ENCODE measurements around the gene SEMA6A.

SEMA6A gene

DNA sequence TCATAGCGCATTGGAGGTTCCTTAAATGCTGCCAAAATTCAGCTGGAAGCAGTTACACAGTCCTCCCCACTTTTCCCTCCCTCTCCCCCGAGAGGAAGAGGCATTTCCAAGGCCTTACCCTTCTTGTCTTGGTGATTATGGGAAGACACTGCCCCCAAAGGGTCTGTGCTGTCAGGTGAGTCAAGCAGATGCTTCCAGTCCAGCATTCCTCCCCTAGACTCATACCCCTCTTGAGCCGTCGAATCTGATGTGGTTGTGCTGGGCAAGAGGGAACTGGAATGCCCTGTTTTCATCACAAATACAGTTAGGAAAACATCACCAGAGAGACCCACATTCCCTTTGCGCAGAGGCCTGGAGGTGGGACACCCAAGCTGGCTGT, 107.2 kb downstream of the SEMA6A start:
- no peak for DNase-seq (ENCODE audit: extremely low read depth in 1 of 2, low read depth in 1 of 2)

- DNase-seq (ENCODE audit: extremely low read depth in 1 of 2, low read depth in 1 of 2): no peak
Observed at GRCh38 chr5:116466727-116467464, 107.7 kb downstream of the SEMA6A start.

DNA sequence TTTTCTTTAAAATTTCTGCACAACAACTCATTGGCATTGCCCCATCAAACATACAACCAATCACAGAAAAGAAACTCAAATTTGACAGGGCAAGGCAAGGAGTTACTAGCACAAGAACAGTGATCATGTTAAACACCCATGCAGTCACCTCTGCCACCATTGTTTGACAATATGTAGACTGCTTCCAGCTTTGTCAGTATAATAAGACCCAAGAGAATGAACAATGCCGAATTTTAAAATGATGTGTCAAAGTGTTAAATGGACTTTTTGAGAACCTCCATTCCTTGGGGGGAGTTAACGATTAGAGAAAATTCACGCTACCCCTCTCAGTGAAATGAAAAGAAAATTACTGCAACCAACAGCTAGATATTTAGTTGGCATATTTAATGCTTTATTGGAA, 109.2 kb downstream of the SEMA6A start:
- DNase-seq (ENCODE audit: extremely low read depth in 1 of 2, low read depth in 1 of 2): no peak

DNA sequence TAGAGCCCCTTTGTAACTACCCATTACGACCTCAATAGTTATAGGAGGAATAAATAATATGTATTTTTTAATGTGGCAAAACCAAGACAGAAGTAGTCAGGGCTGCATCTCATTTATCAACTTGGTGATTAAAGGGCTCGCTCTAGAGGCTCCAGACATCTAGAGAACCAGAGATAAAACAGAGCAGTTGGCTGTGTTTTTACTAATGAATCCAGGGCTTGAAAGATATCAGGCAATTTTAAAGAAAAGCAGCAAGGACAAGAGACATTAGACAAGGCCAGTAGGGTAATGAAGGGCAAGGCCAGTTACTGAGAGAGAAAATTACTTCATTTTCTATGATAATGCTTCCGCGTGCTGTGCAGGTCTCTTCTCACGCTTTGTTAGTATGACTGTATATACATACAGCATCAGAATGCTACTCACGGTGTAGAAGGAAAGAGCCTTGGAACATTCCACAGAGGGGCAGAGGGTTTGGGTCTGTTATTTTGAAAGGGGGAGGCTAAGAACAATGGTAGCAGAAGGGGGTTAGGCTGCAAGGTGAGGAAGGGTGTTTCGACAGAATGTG, 110.4 kb downstream of the SEMA6A start:
- no peak for DNase-seq (ENCODE audit: extremely low read depth in 1 of 2, low read depth in 1 of 2)

DNA sequence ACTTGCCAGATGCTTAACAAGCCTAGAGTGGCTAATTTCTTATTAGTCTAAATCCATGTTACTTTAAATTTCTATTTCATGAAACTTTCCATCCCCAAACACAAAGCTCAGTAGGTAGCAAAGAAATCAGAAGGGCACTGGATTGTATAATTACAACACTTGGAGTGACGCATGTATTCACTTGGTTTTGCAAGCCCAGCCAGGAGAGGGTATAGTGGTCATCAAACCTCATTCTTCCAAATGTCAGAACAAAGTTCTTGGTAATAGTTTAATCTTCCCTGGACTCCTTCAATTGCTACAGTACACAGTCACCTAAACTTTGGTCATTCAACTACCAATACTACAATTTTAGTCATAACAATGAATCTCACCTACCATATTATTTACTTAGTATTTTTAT, 112.1 kb downstream of the SEMA6A start:
- DNase-seq (ENCODE audit: extremely low read depth in 1 of 2, low read depth in 1 of 2): no peak

DNA sequence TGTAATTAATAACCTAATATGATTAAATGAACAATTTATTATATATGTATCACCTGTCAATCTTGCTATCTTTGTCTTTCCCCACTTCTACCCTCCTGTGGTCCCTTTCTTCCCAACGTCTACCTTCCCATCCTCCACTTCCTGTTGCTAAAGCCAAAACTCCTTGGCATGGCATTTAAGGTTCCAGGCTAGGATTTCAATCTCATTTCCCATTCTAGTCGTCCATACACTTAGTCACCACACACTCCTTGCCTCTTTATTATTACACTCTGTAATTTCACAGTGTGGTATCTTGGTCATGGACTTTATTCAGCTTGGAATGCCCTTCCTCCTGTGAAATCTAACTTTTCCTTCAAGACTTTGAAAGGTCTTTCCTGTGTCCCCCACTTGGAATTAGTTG, 115.3 kb downstream of the SEMA6A start:
- DNase-seq (ENCODE audit: extremely low read depth in 1 of 2, low read depth in 1 of 2): no peak

- no peak for DNase-seq (ENCODE audit: extremely low read depth in 1 of 2, low read depth in 1 of 2)
Observed at GRCh38 chr5:116457062-116457461, 117.6 kb downstream of the SEMA6A start.

DNA sequence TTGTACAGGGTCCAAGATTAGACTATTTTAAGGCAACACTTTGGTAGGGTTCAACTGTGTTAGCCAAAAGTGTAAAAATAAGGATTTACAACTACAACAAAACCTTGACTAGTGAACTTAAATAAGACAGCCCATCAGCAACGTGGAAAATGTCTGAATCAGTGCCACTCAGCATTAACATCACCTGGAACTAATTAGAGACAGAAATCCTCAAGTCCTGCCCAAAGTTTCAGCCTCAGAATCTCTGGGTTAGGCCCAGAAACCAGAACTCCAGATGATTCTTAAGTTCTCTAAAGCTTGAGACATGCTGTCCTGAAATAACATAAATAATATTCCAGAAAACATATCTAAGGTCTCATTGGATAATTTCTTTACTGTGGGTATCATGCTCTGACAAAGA, 118.6 kb downstream of the SEMA6A start:
- no peak for DNase-seq (ENCODE audit: extremely low read depth in 1 of 2, low read depth in 1 of 2)

GRCh38 chr5:116455061-116455460, 119.6 kb downstream of the SEMA6A start:
- DNase-seq (ENCODE audit: extremely low read depth in 1 of 2, low read depth in 1 of 2): no peak

DNA sequence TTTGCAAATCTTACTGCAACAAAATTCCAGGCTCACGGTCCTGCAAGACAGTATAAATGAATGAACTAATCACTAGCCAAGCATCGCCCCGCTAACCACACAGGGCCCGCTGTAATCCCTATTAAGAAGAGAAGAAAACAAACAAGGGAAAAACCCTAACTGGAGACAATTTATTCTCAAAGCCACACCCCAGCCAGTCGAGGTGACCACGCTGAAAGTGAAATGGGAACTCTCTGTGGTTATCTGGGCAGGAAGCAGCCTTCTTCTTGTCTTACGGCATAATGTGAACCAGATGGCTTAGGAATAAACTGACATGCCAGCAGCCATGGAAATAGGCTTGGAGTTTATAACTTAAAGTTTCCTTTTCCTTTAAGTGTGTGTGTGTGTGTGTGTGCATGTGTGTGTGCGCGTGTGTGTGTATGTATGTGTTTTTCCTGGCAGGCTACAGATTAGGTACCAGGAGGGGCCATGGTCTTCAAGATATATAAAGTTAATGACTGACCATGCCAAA, 120.2 kb downstream of the SEMA6A start:
- DNase-seq (ENCODE audit: extremely low read depth in 1 of 2, low read depth in 1 of 2): no peak

GRCh38 chr5:116453988-116454411, 120.6 kb downstream of the SEMA6A start:
- no peak for DNase-seq (ENCODE audit: extremely low read depth in 1 of 2, low read depth in 1 of 2)

DNA sequence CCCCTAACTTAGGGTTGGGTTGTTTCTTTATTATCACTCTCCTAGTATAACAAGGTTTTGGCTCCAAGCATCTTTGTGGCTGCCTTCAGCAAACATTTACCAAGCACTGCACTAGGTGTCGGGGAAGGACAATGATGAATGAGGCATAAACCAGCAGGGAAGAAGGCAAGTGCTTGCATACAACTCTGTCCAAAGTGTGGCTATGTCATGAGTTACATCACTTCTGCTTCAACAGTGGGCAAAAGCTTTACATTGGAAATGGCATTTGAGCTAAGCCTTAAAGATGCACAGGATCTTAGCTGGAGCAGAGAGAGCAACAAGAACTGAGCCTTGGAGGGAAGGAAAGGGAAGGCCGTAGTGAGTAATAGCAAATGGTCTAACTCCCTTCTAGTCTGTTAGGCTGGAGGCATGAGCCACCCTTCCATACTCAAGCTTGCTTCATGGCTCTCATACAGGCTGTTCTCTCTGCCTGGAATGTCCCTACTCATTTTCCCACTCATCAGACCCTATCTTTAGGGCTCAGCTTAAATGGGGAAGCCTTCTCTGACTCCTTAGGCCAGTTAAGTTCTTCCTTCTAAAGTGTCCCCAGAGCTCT, 121.8 kb downstream of the SEMA6A start:
- no peak for DNase-seq (ENCODE audit: extremely low read depth in 1 of 2, low read depth in 1 of 2)

DNA sequence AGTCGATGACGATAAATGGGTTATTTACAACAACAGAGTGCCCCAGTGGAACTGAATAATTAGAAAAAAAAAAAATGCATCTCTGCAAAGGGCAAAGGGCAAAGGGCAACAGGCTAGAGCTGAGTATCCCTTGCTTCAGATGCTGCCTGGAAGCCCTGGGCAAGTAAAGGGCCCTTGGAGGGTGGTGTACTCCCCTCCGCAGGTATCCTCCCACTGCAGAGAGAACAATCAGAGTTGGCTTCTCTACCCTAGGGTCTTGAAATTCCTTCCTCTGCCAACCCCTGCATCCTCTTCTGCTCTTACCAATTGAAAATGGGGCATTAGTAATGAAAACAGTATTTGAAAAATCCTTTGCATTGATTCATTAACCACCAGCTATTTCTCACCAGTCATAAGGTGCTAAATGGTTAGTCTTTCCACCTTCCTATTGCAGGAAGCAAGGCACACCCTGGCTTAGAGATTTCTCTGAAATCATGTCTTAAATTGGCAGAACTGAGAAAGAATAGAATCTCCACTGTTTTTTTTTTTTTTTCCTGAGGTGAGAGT, 122.6 kb downstream of the SEMA6A start:
- DNase-seq (ENCODE audit: extremely low read depth in 1 of 2, low read depth in 1 of 2): no peak

DNA sequence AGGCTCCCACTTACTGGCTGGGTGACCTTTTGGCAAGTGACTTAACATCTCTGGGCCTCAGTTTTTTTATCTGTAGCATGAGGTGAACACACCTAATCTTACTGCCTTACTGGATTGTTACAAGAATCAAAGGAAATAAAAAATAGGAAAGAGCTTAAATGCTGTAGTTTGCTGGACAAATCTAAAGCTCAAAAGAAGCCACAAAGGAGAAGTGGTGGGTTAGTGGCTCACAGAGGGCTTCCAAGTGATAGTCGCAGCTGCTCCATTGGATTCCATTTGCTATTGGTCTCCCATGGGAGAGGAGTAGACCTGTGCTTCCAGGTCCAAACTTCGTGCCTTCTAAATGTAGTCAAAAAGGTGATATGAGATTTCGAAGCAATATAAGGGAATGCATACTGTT, 123.6 kb downstream of the SEMA6A start:
- DNase-seq (ENCODE audit: extremely low read depth in 1 of 2, low read depth in 1 of 2): no peak

- no peak for DNase-seq (ENCODE audit: extremely low read depth in 1 of 2, low read depth in 1 of 2)
Observed at GRCh38 chr5:116449458-116449857, 125.2 kb downstream of the SEMA6A start.

GRCh38 chr5:116448870-116449427, 125.7 kb downstream of the SEMA6A start:
- no peak for DNase-seq (ENCODE audit: extremely low read depth in 1 of 2, low read depth in 1 of 2)

- DNase-seq (ENCODE audit: extremely low read depth in 1 of 2, low read depth in 1 of 2): no peak
Observed at GRCh38 chr5:116448450-116448849, 126.2 kb downstream of the SEMA6A start.

GRCh38 chr5:116446356-116447005, 128.1 kb downstream of the SEMA6A start:
- DNase-seq (ENCODE audit: extremely low read depth in 1 of 2, low read depth in 1 of 2): no peak

- no peak for DNase-seq (ENCODE audit: extremely low read depth in 1 of 2, low read depth in 1 of 2)
Observed at GRCh38 chr5:116445311-116445710, 129.3 kb downstream of the SEMA6A start.

DNA sequence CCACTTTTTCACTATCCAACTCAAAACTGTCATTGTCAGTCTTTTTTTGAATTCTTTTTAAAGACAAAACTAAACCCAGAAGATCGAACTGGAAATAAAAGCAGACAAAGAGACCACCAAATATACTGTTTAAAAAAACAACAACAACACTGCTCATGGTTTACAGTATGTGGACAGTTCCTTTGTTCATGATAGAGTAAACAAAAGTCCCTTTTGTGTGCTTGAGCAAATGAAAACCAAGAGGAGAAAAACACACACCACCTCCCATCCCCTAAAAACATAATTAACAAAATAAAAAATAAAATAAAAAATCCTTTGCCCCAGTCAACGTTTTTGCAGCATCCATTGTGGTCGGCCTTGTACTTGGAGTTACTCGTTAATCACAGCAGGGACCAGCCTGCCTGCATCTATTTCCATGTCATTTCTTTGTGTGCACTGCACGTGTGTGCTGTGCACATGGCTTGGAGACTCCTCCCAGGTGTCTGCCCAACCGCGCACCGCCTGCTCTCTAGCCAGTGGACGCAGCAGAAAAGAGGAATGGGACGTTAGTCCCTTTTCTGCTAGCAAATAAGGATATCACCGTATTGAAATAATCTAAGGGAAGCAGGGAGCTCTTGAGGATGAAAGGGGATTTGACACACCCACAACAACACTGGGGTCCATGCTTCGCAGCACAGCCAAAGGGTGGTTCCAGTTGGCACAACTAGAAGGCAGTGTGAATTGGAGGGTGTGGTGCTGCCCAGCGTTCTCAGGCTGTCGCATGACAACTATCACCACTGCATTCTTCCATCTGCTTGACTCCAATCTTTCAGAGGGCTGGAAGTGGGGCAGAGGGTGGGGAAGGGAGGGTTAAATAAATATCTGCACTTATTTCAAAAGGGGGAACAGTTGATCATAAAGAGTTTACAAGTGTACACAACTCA, 130.0 kb downstream of the SEMA6A start:
- DNase-seq (ENCODE audit: extremely low read depth in 1 of 2, low read depth in 1 of 2): no peak

Data from stimulated activated CD8-positive, alpha-beta memory T cell treated with anti-CD3 and anti-CD28 coated beads, Interleukin-7, amount 100 ng/mL, for 48 hours (primary cell).